ENCODE results near the gene ATG2B. TPM values are rescaled to one million over a fixed set of nuclear protein-coding genes. Genes with fewer than 3 reads are reported as not detected.

The ATG2B gene
- total RNA-seq, 1 donor from 2014 or later: 6.3 TPM

DNA sequence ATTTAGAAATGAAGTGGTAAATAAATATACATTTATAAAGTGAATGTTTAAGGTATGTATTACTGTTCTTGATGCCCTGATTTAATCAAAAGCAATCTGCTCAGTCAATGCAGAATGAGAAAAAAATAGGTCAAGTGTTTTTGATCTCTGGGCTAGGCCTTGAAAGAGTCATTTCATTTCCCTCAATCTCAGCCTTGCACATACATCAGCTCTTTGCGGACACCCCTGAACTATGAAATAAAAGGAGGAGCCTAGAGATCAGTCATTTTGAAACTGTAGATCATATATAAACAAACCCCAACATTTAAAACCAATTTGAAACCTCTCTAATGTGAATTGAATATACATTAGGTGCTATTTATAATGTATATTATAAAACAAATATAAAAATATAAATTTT lies 42.5 kb downstream of the ATG2B start:
- FAIRE-seq: no peak
- Histone ChIP-seq H3K36me3 (ENCODE audit: control insufficient read depth, insufficient read depth, low read length) (peaks cover 1% of the 10 kb centered on the region), H3K4me3 (ENCODE audit: low read depth, low read length) (no peak overlapping the region), H3K27me3 (ENCODE audit: control insufficient read depth, insufficient read depth, low read length) (no peaks in the 10 kb centered on the region)
- DNase-seq (ENCODE audit: low read depth): no peak
- TF ChIP-seq, protein P1, sequence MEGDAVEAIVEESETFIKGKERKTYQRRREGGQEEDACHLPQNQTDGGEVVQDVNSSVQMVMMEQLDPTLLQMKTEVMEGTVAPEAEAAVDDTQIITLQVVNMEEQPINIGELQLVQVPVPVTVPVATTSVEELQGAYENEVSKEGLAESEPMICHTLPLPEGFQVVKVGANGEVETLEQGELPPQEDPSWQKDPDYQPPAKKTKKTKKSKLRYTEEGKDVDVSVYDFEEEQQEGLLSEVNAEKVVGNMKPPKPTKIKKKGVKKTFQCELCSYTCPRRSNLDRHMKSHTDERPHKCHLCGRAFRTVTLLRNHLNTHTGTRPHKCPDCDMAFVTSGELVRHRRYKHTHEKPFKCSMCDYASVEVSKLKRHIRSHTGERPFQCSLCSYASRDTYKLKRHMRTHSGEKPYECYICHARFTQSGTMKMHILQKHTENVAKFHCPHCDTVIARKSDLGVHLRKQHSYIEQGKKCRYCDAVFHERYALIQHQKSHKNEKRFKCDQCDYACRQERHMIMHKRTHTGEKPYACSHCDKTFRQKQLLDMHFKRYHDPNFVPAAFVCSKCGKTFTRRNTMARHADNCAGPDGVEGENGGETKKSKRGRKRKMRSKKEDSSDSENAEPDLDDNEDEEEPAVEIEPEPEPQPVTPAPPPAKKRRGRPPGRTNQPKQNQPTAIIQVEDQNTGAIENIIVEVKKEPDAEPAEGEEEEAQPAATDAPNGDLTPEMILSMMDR (IDR thresholded peaks at IDR 0.05; ENCODE audit: insufficient read depth, low read length, severe bottlenecking): no peak

DNA sequence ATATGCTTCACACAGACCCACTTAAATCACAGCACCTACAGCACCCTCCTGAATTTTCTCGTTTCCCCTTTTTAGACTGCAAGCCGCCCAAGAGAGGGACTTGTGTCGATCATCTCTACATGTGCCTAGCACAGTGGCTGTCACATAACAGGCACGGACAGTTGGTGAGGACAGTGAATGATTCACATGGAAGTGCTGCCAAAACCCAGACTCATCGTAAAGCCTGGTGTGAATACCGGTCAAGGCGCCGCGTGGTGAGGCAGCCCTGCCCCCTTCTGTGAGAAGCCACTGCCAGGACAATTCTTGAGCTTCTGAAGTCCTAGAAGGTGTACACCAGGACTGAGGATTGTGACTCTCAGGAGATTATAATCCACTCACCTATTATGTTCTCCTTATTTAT lies 44.3 kb downstream of the ATG2B start:
- FAIRE-seq (no peak), DNase-seq (ENCODE audit: low read depth) (no peak)
- Histone ChIP-seq H3K27me3 (ENCODE audit: control insufficient read depth, insufficient read depth, low read length) (no peaks in the 10 kb centered on the region), H3K4me3 (ENCODE audit: low read depth, low read length) (no peak overlapping the region), H3K36me3 (ENCODE audit: control insufficient read depth, insufficient read depth, low read length) (peaks cover under 1% of the 10 kb centered on the region)
- TF ChIP-seq, protein P1 (IDR thresholded peaks at IDR 0.05; ENCODE audit: insufficient read depth, low read length, severe bottlenecking): no peak

DNA sequence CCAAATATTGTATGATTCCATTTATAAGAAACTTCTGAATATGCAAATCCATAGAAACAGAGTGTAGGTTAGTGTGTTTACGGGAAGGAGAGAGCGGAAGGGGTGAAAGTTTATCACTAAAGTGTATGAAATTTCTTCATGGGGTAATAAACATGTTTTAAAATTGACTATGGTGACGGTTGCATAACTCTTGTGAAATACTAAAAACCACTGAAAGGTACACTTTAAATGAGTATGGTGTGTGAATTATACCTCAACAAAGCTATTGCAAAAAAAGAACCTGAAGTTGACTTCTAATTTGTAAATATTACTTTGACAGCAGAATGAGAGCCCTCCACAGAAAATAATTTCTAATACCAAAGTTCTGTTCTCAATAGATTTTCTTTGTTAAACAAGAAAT lies 47.1 kb downstream of the ATG2B start:
- TF ChIP-seq, protein P1 (IDR thresholded peaks at IDR 0.05; ENCODE audit: insufficient read depth, low read length, severe bottlenecking): no peak
- H3K4me3 ChIP-seq (ENCODE audit: low read depth, low read length): no peak overlapping the region
- DNase-seq (ENCODE audit: low read depth) (no peak), FAIRE-seq (no peak)
- H3K27me3 ChIP-seq (ENCODE audit: control insufficient read depth, insufficient read depth, low read length): no peaks in the 10 kb centered on the region
- peaks cover 2% of the 10 kb centered on the region for H3K36me3 ChIP-seq (ENCODE audit: control insufficient read depth, insufficient read depth, low read length)

DNA sequence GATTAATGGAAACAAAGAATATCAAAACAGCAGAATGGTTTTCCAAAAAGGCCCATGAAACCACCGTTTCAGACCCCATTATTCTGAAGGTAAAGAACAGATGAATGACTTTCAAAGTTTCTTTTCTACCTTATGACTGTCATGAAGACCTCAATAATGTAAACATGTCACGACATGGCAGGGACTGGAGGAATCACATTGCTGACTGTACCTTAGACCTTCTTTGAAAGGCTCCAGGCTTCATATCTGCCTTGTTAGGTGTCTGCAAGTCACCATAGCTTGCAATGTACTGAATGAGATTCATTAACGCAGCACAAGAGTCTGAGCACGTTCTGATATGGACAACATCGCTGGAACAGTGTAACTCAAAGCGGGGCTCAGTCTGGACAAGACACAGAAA lies 52.2 kb downstream of the ATG2B start:
- H3K36me3 ChIP-seq (ENCODE audit: control insufficient read depth, insufficient read depth, low read length): peaks cover 6% of the 10 kb centered on the region
- FAIRE-seq: no peak

DNA sequence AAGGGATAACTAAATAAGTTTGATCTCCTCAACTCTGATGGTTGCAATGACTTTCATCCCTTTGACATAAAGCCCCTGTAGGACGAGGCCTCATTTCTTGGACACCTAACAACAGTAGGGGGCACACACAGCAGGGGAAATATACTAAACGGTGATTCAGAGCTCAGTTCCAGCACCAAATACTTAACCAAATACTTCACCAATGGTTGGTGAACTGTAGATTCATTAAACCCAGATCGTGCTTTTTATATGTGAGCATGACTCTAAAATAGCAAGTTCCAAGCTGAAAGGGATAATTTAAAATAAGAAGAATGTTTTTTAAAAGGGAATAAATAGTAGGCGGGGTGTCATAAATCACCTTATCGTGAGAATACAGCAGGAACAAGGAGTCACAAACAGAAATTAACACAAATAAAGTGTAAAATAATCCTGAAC lies 53.2 kb downstream of the ATG2B start:
- Histone ChIP-seq H3K36me3 (ENCODE audit: control insufficient read depth, insufficient read depth, low read length) (peaks cover 7% of the 10 kb centered on the region), H3K4me3 (ENCODE audit: low read depth, low read length) (no peak overlapping the region), H3K27me3 (ENCODE audit: control insufficient read depth, insufficient read depth, low read length) (no peaks in the 10 kb centered on the region)
- TF ChIP-seq, protein P1 (IDR thresholded peaks at IDR 0.05; ENCODE audit: insufficient read depth, low read length, severe bottlenecking): no peak
- no peak for DNase-seq (ENCODE audit: low read depth)
- FAIRE-seq: no peak

More for the DNA sequence above, 52.2 kb downstream of the ATG2B start:
- TF ChIP-seq, protein P1 (IDR thresholded peaks at IDR 0.05; ENCODE audit: insufficient read depth, low read length, severe bottlenecking): no peak
- DNase-seq (ENCODE audit: low read depth): peak; percentile 29
- H3K4me3 ChIP-seq (ENCODE audit: low read depth, low read length): no peak overlapping the region
- H3K27me3 ChIP-seq (ENCODE audit: control insufficient read depth, insufficient read depth, low read length): no peaks in the 10 kb centered on the region

Data from bronchial epithelial cell (primary cell).